Measurements from ENCODE around the gene INSYN2B. TPM values are rescaled to one million over a fixed set of nuclear protein-coding genes. Genes with fewer than 3 reads are reported as not detected.
"Not testable (repeated sequence)": the region's sequence is repeated elsewhere in the genome, so short reads cannot be mapped to it uniquely, and the experiment has no call there.

The INSYN2B gene
- total RNA-seq, 2 experiments from 2014 or later: not detected

GRCh38 chr5:169970339-169970738 is 10.0 kb downstream of the INSYN2B start:
- intact Hi-C loops (cut with micrococcal nuclease): no loop called here
- CTCF ChIA-PET: interaction anchor here (1.0 to 1.2 kb wide), 2 partner anchors 12 to 48 kb away, joined by 3 to 4 read pairs; no protein-coding TSS in a partner anchor
- no peaks in the 10 kb centered on the region for H3K27me3 Mint-ChIP-seq (ENCODE audit: low read depth)
- H3K36me3 Mint-ChIP-seq (ENCODE audit: low read depth): peaks cover 8% of the 10 kb centered on the region
- no peaks in the 10 kb centered on the region for H3K4me1 Mint-ChIP-seq (ENCODE audit: low read depth)
- no peak overlapping the region for H3K27ac Mint-ChIP-seq
- no peak for DNase-seq
- no peaks in the 10 kb centered on the region for H3K9me3 Mint-ChIP-seq
- H3K4me3 Mint-ChIP-seq: no peak overlapping the region

GRCh38 chr5:169964246-169964645 is 16.0 kb downstream of the INSYN2B start:
- no peaks in the 10 kb centered on the region for H3K9me3 Mint-ChIP-seq
- H3K4me1 Mint-ChIP-seq (ENCODE audit: low read depth): no peaks in the 10 kb centered on the region
- H3K27me3 Mint-ChIP-seq (ENCODE audit: low read depth): no peaks in the 10 kb centered on the region
- no peak overlapping the region for H3K27ac Mint-ChIP-seq
- CTCF ChIA-PET: interaction anchor here (0.9 kb wide), 2 partner anchors 11 to 16 kb away, joined by 3 read pairs; partner anchors contain the start of gene INSYN2B
- H3K4me3 Mint-ChIP-seq: no peak overlapping the region
- H3K36me3 Mint-ChIP-seq (ENCODE audit: low read depth): peaks cover 3% of the 10 kb centered on the region
- no peak for DNase-seq
- intact Hi-C loops (cut with micrococcal nuclease): no loop called here

DNA sequence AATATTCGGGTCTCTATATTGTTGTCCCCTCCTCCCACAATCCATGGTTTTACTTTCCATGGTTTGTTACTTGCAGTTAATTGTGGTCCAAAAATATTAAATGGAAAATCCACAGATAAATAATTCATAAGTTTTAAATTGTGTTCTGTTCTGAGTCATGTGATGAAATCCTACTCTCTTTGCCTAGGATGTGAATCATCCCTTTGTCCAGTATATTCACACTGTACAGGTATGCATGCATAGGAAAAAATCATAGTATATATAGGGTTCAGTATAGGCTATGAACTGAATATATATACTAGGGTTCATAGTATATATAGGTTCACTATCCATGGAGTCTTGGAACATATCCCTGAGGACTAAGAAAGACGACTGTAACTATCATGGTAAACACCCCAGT is 19.6 kb downstream of the INSYN2B start:
- H3K4me1 Mint-ChIP-seq (ENCODE audit: low read depth): no peaks in the 10 kb centered on the region
- peaks cover 4% of the 10 kb centered on the region for H3K36me3 Mint-ChIP-seq (ENCODE audit: low read depth)
- H3K4me3 Mint-ChIP-seq: no peak overlapping the region
- intact Hi-C loops (cut with micrococcal nuclease): no loop called here
- CTCF ChIA-PET: no interaction called here
- no peak overlapping the region for H3K27ac Mint-ChIP-seq
- H3K27me3 Mint-ChIP-seq (ENCODE audit: low read depth): no peaks in the 10 kb centered on the region
- H3K9me3 Mint-ChIP-seq: no peaks in the 10 kb centered on the region
- no peak for DNase-seq

GRCh38 chr5:169958278-169958677 is 22.0 kb downstream of the INSYN2B start:
- no peak for DNase-seq
- H3K36me3 Mint-ChIP-seq (ENCODE audit: low read depth): peaks cover 7% of the 10 kb centered on the region
- H3K4me1 Mint-ChIP-seq (ENCODE audit: low read depth): peaks cover 4% of the 10 kb centered on the region
- H3K27me3 Mint-ChIP-seq (ENCODE audit: low read depth): no peaks in the 10 kb centered on the region
- CTCF ChIA-PET: interaction anchor here (0.5 to 1.0 kb wide), 4 partner anchors 13 to 1920 kb away, joined by 3 to 4 read pairs (median 3); no protein-coding TSS in a partner anchor
- H3K4me3 Mint-ChIP-seq: no peak overlapping the region
- intact Hi-C loops (cut with micrococcal nuclease): no loop called here
- no peak overlapping the region for H3K27ac Mint-ChIP-seq
- no peaks in the 10 kb centered on the region for H3K9me3 Mint-ChIP-seq

GRCh38 chr5:169956756-169957155 is 23.5 kb downstream of the INSYN2B start:
- DNase-seq: no peak
- no peaks in the 10 kb centered on the region for H3K9me3 Mint-ChIP-seq
- H3K27me3 Mint-ChIP-seq (ENCODE audit: low read depth): no peaks in the 10 kb centered on the region
- no peak overlapping the region for H3K4me3 Mint-ChIP-seq
- peaks cover 14% of the 10 kb centered on the region for H3K36me3 Mint-ChIP-seq (ENCODE audit: low read depth)
- no peak overlapping the region for H3K27ac Mint-ChIP-seq
- intact Hi-C loops (cut with micrococcal nuclease): no loop called here
- H3K4me1 Mint-ChIP-seq (ENCODE audit: low read depth): peaks cover 4% of the 10 kb centered on the region
- CTCF ChIA-PET: no interaction called here

DNA sequence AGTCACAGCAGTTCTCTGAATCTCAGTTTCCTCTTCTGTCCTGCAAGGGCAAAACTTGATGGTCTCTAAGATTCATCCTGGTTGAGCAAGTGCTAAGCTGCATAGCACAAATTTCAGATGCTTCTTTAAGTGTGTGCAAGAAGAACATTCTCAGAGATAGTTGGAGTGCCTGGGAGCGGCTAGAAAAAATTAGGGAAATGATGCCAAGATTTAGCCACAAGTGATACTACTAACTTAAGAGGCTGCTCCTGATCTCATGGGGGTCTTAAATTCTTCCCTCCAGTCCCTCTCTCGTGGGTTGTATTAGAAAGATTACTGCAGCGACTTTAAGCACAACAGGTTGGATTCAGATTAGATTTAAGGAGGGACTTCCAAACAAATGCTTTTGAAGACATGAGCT is 24.2 kb downstream of the INSYN2B start:
- no peak overlapping the region for H3K27ac Mint-ChIP-seq
- no peak for DNase-seq
- H3K4me3 Mint-ChIP-seq: no peak overlapping the region
- H3K9me3 Mint-ChIP-seq: no peaks in the 10 kb centered on the region
- peaks cover 4% of the 10 kb centered on the region for H3K4me1 Mint-ChIP-seq (ENCODE audit: low read depth)
- CTCF ChIA-PET: no interaction called here
- H3K27me3 Mint-ChIP-seq (ENCODE audit: low read depth): no peaks in the 10 kb centered on the region
- intact Hi-C loops (cut with micrococcal nuclease): no loop called here
- H3K36me3 Mint-ChIP-seq (ENCODE audit: low read depth): peaks cover 14% of the 10 kb centered on the region

GRCh38 chr5:169954786-169955185 is 25.5 kb downstream of the INSYN2B start:
- Mint-ChIP-seq H3K27ac (no peak overlapping the region), H3K4me1 (ENCODE audit: low read depth) (peaks cover 4% of the 10 kb centered on the region), H3K4me3 (no peak overlapping the region), H3K27me3 (ENCODE audit: low read depth) (no peaks in the 10 kb centered on the region), H3K9me3 (no peaks in the 10 kb centered on the region), H3K36me3 (ENCODE audit: low read depth) (peaks cover 14% of the 10 kb centered on the region)
- no peak for DNase-seq
- CTCF ChIA-PET: no interaction called here
- intact Hi-C loops (cut with micrococcal nuclease): no loop called here

DNA sequence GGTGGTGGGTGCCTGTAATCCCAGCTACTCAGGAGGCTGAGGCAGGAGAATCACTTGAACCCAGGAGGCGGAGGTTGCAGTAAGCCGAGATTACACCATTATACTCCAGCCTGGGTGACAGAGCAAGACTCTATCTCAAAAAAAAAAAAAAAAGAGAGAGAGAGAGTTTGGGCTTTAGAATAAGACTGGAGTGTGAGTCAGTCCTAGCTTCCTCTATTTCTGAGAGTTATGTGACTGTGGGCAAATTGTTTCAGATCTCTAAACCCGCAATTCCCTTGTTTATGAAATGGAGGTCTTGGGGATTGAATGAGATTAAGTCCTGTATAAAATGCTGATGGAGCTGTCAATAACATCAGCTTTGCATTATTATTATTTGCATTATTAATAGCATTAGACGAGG is 27.1 kb downstream of the INSYN2B start:
- H3K36me3 Mint-ChIP-seq (ENCODE audit: low read depth): peaks cover 14% of the 10 kb centered on the region
- H3K4me3 Mint-ChIP-seq; H3K27ac Mint-ChIP-seq; DNase-seq; H3K27me3 Mint-ChIP-seq (ENCODE audit: low read depth); H3K9me3 Mint-ChIP-seq; intact Hi-C loops (cut with micrococcal nuclease); H3K4me1 Mint-ChIP-seq (ENCODE audit: low read depth): not testable (repeated sequence)
- CTCF ChIA-PET: interaction anchor here (0.6 kb wide), 1 partner anchor 138 kb away, joined by 3 read pairs; no protein-coding TSS in a partner anchor

GRCh38 chr5:169950333-169950732 is 30.0 kb downstream of the INSYN2B start:
- Mint-ChIP-seq H3K36me3 (ENCODE audit: low read depth) (peaks cover 15% of the 10 kb centered on the region), H3K4me3 (no peak overlapping the region), H3K4me1 (ENCODE audit: low read depth) (peaks cover 4% of the 10 kb centered on the region), H3K9me3 (no peaks in the 10 kb centered on the region), H3K27me3 (ENCODE audit: low read depth) (no peaks in the 10 kb centered on the region), H3K27ac (no peak overlapping the region)
- intact Hi-C loops (cut with micrococcal nuclease): no loop called here
- DNase-seq: no peak
- CTCF ChIA-PET: no interaction called here

GRCh38 chr5:169946743-169947295 is 33.5 kb downstream of the INSYN2B start:
- Mint-ChIP-seq H3K36me3 (ENCODE audit: low read depth) (peaks cover 7% of the 10 kb centered on the region), H3K4me1 (ENCODE audit: low read depth) (no peaks in the 10 kb centered on the region), H3K4me3 (no peak overlapping the region), H3K27ac (no peak overlapping the region), H3K27me3 (ENCODE audit: low read depth) (no peaks in the 10 kb centered on the region), H3K9me3 (no peaks in the 10 kb centered on the region)
- intact Hi-C loops (cut with micrococcal nuclease): no loop called here
- CTCF ChIA-PET: interaction anchor here (1.2 kb wide), 1 partner anchor 844 kb away, joined by 3 read pairs; no protein-coding TSS in a partner anchor
- no peak for DNase-seq

- no peak overlapping the region for H3K27ac Mint-ChIP-seq
- H3K27me3 Mint-ChIP-seq (ENCODE audit: low read depth): no peaks in the 10 kb centered on the region
- intact Hi-C loops (cut with micrococcal nuclease): no loop called here
- CTCF ChIA-PET: interaction anchor here (0.6 to 1.2 kb wide), 2 partner anchors 440 to 845 kb away, joined by 3 read pairs; no protein-coding TSS in a partner anchor
- H3K9me3 Mint-ChIP-seq: no peaks in the 10 kb centered on the region
- H3K4me1 Mint-ChIP-seq (ENCODE audit: low read depth): no peaks in the 10 kb centered on the region
- no peak for DNase-seq
- H3K36me3 Mint-ChIP-seq (ENCODE audit: low read depth): peaks cover 7% of the 10 kb centered on the region
- no peak overlapping the region for H3K4me3 Mint-ChIP-seq
These were observed 34.4 kb downstream of the INSYN2B start for GRCh38 chr5:169945831-169946261.

DNA sequence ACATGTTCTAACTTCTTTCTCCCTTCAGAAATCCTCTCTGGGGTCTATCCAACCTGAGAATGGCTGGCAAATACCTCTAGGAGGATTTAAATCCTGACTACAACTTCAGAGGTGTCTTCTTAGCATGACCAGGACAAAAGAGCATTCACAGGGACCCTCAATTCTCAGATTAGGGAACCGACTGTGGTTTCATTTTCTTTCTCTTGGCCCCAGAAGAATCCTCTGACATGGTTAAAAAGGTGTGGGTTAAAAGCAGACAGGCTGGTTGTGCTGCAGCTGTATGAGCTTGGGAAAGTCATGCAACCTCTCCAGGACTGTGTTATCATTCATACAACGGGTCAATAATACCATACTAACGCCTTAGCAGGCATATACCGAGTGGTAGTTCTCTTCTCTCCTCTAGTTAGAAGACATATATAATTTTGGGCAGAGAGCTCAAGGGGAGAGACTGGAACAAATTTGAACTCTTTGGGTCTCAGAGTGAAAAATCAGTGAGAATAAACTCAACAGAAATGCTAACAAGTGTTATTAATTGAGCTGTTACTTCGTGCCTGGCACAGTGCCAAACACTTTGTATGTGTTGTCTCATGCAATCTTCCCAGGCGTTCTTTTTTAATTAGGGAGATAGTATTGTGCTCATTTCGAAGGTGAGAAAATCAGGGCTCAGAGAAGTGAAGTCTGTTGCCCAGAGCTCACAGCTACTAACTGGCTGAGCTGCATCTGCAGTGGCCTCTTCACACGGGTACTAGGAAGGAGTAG is 35.2 kb downstream of the INSYN2B start:
- no peaks in the 10 kb centered on the region for H3K9me3 Mint-ChIP-seq
- no peak for DNase-seq
- no peak overlapping the region for H3K27ac Mint-ChIP-seq
- intact Hi-C loops (cut with micrococcal nuclease): no loop called here
- no peak overlapping the region for H3K4me3 Mint-ChIP-seq
- H3K36me3 Mint-ChIP-seq (ENCODE audit: low read depth): peaks cover 7% of the 10 kb centered on the region
- no peaks in the 10 kb centered on the region for H3K27me3 Mint-ChIP-seq (ENCODE audit: low read depth)
- H3K4me1 Mint-ChIP-seq (ENCODE audit: low read depth): no peaks in the 10 kb centered on the region
- CTCF ChIA-PET: interaction anchor here (0.6 kb wide), 1 partner anchor 441 kb away, joined by 3 read pairs; no protein-coding TSS in a partner anchor

GRCh38 chr5:169944115-169944514 is 36.2 kb downstream of the INSYN2B start:
- intact Hi-C loops (cut with micrococcal nuclease): no loop called here
- Mint-ChIP-seq H3K9me3 (no peaks in the 10 kb centered on the region), H3K36me3 (ENCODE audit: low read depth) (peaks cover 5% of the 10 kb centered on the region), H3K27ac (no peak overlapping the region), H3K4me3 (no peak overlapping the region), H3K27me3 (ENCODE audit: low read depth) (no peaks in the 10 kb centered on the region), H3K4me1 (ENCODE audit: low read depth) (no peaks in the 10 kb centered on the region)
- no peak for DNase-seq
- CTCF ChIA-PET: no interaction called here
